ENCODE measurements around the gene PITPNM3. TPM values are rescaled to one million over a fixed set of nuclear protein-coding genes. Genes with fewer than 3 reads are reported as not detected.

Gene PITPNM3
- total and polyA plus RNA-seq, 2 of the 8 experiments (the other 6 are each of a cell fraction or from before 2014, with no cell fraction given) = 1.7 to 3.1 TPM

DNA sequence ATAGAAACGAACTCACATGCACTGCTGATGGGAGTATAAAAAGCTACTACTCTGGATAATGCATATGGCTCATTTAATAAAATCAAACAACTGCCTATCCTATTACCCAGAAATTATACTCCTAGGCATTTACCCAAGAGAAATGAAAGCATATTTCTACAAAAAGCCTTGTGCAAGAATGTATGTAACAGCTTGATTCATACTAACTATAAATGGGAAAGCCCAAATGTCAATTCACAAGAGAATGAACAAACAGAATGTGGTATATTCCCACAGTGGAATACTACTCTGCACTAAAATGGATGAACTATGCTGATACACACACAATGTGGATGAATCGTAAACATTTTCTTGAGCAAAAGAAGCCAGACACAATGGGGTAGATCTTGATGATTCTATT lies 45.8 kb upstream of the PITPNM3 start:
- Histone ChIP-seq H3K9me3 (ENCODE audit: insufficient read depth in 2 of 2, low read depth in 1 of 2, low read length in 1 of 2) (no peaks in the 10 kb centered on the region), H3K4me2 (ENCODE audit: insufficient read depth in 1 of 2, low read depth in 2 of 2, low read length in 2 of 2) (no peak overlapping the region), H2BK12ac (ENCODE audit: low read depth, low read length) (no peak overlapping the region), H4K8ac (ENCODE audit: extremely low read depth, insufficient read depth, low read length) (no peak overlapping the region), H4K91ac (replicated peaks; ENCODE audit: insufficient read length, low read length) (no peak overlapping the region), H3K23me2 (ENCODE audit: low read depth, low read length) (no peaks in the 10 kb centered on the region; the same call in 1 of the 2 replicates), H2BK15ac (ENCODE audit: low read length) (no peak overlapping the region), H3K36me3 (ENCODE audit: control insufficient read depth in 2 of 4, insufficient read depth in 4 of 4, low read length in 3 of 4) (peaks cover 6 to 34% (median 30%) of the 10 kb centered on the region in 4 experiments; a peak in 7 of 8 replicates), H4K5ac (ENCODE audit: insufficient read length, low read depth, low read length) (no peak overlapping the region), H2AFZ (ENCODE audit: low read length) (no peak overlapping the region), H2AK5ac (ENCODE audit: low read depth, low read length) (no peak overlapping the region), H3K9ac (replicated peaks in 1 of 4; ENCODE audit: extremely low read depth in 1 of 4, low read depth in 3 of 4, low read length in 3 of 4) (no peak overlapping the region), H3K27ac (ENCODE audit: low read depth, low read length) (no peak overlapping the region), H3K4ac (replicated peaks; ENCODE audit: insufficient read length, low read depth, low read length) (no peak overlapping the region), H3K79me1 (ENCODE audit: low read depth, low read length) (no peaks in the 10 kb centered on the region), H3K27me3 (replicated peaks in 1 of 4; ENCODE audit: control insufficient read depth in 3 of 4, extremely low read depth in 1 of 4, insufficient read depth in 3 of 4, low read length in 3 of 4) (no peaks in the 10 kb centered on the region), H3K4me3 (ENCODE audit: extremely low read depth in 1 of 4, insufficient read depth in 2 of 4, low read depth in 3 of 4, low read length in 4 of 4) (no peak overlapping the region), H3K23ac (ENCODE audit: insufficient read length) (no peak overlapping the region), H3K4me1 (replicated peaks in 1 of 4; ENCODE audit: control insufficient read depth in 3 of 4, insufficient read depth in 4 of 4, low read length in 3 of 4) (no peaks in the 10 kb centered on the region), H4K20me1 (replicated peaks in 1 of 2; ENCODE audit: control insufficient read depth in 1 of 2, insufficient read depth in 2 of 2, low read length in 2 of 2) (no peaks in the 10 kb centered on the region), H2BK20ac (ENCODE audit: low read length) (no peak overlapping the region), H2BK5ac (ENCODE audit: low read depth, low read length) (no peak overlapping the region), H3K79me2 (ENCODE audit: control insufficient read depth in 1 of 2, insufficient read depth in 2 of 2, low read length in 2 of 2) (no peaks in the 10 kb centered on the region), H2BK120ac (replicated peaks; ENCODE audit: low read depth, low read length) (no peak overlapping the region), H3K18ac (ENCODE audit: extremely low read depth, low read length) (no peak overlapping the region), H3K56ac (replicated peaks; ENCODE audit: insufficient read length, low read depth, low read length) (no peak overlapping the region), H3K14ac (ENCODE audit: insufficient read length) (no peak overlapping the region)
- ChIA-PET CTCF (ENCODE audit: partially characterized antibody) (interaction anchor here (0.9 to 1.4 kb wide), 2 partner anchors 129 to 400 kb away, joined by 3 to 4 read pairs; no protein-coding TSS in a partner anchor), POLR2A (ENCODE audit: partially characterized antibody) (interaction anchor here (0.7 kb wide), 1 partner anchor 10 kb away, joined by 4 read pairs; no protein-coding TSS in a partner anchor)
- WGBS, 2 experiments (ENCODE audit: extremely low coverage in 1 of 2, insufficient coverage in 1 of 2, insufficient read length in 1 of 2, insufficient replicate concordance in 2 of 2, low coverage in 1 of 2, low lambda C conversion rate in 2 of 2, missing lambda C conversion rate in 1 of 2) = 92% methylated on average over 2 of the region's 2 CpGs; no CpG with 5 or more reads in 1 of the 2 experiments
- DNase-seq (ENCODE audit: low read depth in 1 of 2, low spot score in 2 of 2) = no peak
- FAIRE-seq = no peak
- TF ChIP-seq, protein P1, sequence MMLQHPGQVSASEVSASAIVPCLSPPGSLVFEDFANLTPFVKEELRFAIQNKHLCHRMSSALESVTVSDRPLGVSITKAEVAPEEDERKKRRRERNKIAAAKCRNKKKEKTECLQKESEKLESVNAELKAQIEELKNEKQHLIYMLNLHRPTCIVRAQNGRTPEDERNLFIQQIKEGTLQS (IDR thresholded peaks at IDR 0.05; ENCODE audit: insufficient read depth, low read depth, low read length) = no peak
- no peak for TF ChIP-seq RXRA (IDR thresholded peaks at IDR 0.05; ENCODE audit: insufficient read depth, low read depth, low read length)
- no peak for TF ChIP-seq SUZ12 (IDR thresholded peaks at IDR 0.05; ENCODE audit: low read length)
- TF ChIP-seq, protein P2, sequence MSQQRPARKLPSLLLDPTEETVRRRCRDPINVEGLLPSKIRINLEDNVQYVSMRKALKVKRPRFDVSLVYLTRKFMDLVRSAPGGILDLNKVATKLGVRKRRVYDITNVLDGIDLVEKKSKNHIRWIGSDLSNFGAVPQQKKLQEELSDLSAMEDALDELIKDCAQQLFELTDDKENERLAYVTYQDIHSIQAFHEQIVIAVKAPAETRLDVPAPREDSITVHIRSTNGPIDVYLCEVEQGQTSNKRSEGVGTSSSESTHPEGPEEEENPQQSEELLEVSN (IDR thresholded peaks at IDR 0.05) = no peak
- TF ChIP-seq RFX5 (IDR thresholded peaks at IDR 0.05; ENCODE audit: borderline replicate concordance, low read depth, low read length) = no peak
- TF ChIP-seq ASH2L (IDR thresholded peaks at IDR 0.05; ENCODE audit: low read length) = no peak
- TF ChIP-seq TAF7 (optimal IDR thresholded peaks at IDR 0.05; ENCODE audit: borderline replicate concordance, low read depth, low read length) = no peak
- no peak for TF ChIP-seq KDM5A (IDR thresholded peaks at IDR 0.05; ENCODE audit: low read length)
- no peak for TF ChIP-seq RBBP5 (IDR thresholded peaks at IDR 0.05; ENCODE audit: borderline replicate concordance, low read depth, low read length)
- TF ChIP-seq CEBPB (IDR thresholded peaks at IDR 0.05; ENCODE audit: low read depth, low read length) = no peak
- TF ChIP-seq TBP (IDR thresholded peaks at IDR 0.05; ENCODE audit: low read depth, low read length) = no peak
- no peak for TF ChIP-seq JUND (IDR thresholded peaks at IDR 0.05; ENCODE audit: low read length)
- no peak for TF ChIP-seq BRCA1 (IDR thresholded peaks at IDR 0.05; ENCODE audit: low read depth, low read length)
- TF ChIP-seq TAF1 (IDR thresholded peaks at IDR 0.05; ENCODE audit: low read depth, low read length) = no peak
